RPMI8226 (cell line): ENCODE data around the gene LRRC26.
"Not testable (repeated sequence)": the region's sequence is repeated elsewhere in the genome, so short reads cannot be mapped to it uniquely, and the experiment has no call there.

Experiments
- DNase-seq: peaks from one replicate; pipeline ENCODE4 v3.0.0-alpha.2; 2015

Gene LRRC26

DNA sequence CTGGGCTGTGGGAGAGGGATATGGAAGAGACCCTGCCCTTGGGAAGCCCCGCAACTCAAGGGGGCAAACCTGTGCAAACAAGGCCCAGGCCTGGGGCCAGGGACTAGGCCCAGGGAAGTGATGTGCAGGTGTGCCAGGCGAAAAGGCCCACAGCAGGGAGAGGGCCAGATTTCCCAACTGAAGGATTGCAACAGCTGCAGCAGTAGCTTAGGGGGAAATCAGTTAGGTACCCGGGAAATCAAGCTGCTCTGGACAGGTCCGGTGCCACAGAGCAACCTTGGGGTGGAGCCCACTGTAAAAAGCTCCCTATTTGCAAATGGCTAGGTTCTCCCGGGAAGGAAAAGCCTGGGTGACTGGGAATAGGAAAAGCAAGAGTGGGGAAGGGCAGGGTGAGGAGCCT is 20.5 kb downstream of the LRRC26 start:
- DNase-seq = peak; percentile 32

GRCh38 chr9:137148661-137149060 is 21.2 kb downstream of the LRRC26 start:
- DNase-seq = no peak

DNA sequence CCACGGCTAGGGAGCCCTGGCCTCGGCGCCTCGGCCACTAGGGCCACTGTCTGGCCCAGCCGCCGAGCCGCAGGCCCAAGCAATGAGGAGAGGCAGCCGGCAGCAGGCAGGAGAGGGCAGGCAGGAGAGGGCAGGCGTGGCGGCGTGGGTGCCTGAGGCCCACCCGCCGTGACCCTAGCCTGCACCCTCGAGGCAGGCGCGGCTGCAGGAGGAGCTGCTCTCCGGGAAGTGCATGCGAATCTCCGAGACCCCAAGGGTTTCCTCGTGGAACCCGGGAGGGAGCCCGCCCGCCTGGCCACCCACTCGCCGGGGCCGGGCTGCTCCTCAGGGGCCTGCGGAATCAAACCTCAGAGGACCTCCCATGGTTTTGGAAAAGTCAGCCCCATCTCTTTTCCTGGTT is 21.6 kb downstream of the LRRC26 start:
- DNase-seq = no peak

DNA sequence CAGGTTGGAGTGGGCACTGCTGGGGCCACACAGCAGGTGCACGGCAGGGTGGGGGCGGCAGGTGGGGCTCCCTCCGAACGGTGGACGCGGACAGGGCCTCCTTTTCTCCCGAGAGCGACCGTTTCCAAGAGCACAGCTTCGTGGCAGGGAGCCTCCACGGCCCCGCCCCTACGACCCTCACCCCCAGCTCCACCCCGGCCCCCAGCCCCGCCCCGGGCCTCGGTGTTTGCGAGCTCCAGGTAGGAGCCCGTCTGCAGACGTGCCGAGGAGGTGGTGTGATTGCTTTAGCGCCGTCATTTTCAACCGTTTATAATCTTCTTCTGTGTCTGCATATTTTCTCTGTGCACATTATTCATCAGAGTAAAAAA is 22.1 kb downstream of the LRRC26 start:
- no peak for DNase-seq

GRCh38 chr9:137147091-137147792 is 22.6 kb downstream of the LRRC26 start:
- DNase-seq = no peak

DNA sequence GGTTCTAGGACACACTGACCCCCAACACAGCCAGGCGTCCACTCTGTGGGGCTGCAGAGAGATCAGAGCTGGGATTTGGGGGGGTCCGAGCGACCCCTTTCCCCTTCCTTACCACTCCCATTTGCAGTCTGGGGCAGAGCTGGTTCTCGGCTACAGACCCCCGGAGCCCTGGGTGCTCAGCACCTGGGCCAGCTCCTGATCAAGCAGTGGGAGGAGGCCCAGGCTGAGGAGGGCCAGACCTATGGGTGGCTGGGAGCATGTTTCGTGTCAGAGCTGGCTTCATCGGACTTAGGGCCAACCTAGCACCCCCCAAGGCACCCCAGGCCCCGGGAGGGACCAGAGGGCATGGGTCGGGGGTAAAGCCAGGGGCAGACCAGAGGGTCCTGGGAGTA is 23.3 kb downstream of the LRRC26 start:
- no peak for DNase-seq

DNA sequence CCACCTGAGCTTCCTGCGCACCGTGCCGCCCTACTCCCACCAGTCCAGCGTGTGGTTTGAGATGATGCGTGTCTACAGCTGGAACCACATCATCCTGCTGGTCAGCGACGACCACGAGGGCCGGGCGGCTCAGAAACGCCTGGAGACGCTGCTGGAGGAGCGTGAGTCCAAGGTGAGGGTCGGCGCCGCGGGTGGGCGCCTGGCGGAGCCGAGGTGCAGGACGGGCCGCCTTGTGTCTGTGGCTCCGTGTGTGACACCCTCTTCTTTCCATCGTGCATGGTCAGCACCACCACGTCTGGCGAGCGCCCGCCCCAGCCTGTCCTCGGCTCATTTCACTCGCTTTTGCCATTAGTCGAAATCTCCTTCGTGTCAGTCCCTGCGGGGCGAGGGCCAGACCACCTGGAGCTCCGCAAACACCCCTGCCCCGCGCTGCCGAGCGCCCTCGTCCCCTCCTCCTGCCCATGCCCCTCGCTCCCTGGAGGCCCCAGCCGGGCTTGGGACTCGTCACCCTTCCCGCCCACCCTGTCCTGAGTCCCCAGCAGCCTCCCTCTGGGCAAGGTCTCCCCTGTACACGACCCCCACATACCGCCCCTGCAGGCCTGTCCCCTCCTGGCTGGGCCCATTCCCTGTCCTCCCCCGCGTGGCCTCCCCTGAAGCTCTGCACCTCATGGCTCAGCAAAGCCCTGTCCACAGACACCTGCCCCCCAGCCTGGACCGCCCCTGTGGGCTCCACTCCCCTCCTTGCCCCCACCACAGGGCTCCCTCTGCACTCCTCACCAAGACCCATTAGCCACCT is 23.9 kb downstream of the LRRC26 start:
- peak; percentile 40 for DNase-seq

DNA sequence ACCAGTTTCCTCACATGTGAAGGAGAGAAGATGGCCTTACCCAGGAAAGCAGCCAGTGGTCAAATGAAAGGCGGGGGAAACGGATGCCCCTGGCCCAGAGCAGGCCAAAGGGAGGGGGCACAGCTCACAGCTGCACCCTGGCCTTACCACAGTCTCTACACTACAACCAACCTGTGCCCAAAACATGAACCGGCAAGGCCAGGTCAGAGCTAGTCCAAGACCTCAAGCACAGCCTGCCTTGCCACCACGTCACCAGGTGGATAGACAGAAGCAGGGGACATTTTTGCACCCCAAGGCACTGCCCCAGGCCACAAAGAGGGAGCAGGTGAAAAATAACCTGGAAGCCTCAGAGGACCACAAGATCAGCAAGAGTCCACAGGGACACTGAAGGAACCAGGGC is 26.4 kb downstream of the LRRC26 start:
- DNase-seq = no peak

DNA sequence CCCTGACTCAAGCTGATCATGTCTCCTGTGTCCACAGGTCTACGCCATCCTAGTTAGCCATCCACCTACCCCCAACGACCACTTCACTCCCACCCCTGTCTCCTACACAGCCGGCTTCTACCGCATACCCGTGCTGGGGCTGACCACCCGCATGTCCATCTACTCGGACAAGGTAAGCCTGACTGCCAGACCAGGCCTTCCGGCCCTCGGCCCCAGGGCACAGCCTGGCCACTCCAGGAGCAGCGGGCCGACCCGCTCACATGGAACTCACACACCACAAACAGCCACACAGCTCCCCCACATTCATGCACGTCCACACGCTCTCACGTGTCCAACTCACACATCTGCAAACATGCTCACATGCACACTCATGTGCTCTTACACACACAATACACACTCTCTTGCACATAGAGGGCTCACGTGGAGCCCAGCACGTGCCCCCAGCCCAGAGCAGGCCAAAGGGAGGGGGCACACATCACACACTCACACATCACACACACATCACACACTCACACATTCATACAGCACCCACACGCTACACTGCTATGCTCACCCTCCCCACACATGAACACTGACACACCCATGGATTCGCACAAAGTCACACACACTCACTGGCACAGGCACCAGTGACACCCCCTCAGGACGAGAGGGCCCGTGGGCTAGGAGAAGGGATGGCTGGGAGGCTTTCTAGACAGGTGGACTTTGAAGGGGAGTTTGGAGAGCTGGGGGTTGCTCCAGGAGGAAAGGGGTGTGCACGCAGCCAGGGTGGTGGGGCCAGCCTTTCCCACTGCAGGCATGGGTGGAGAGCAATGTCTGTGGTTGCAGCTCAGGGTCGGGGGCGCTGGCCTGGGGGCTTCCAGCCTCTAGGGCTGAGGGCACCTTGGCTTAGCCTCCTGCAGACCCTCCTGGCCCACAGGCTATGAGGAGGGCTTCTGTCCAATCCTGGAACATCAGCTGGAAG is 27.6 kb downstream of the LRRC26 start:
- DNase-seq = no peak

- DNase-seq = no peak
These were observed 28.6 kb downstream of the LRRC26 start for GRCh38 chr9:137141050-137141810.

GRCh38 chr9:137140151-137141012 is 29.5 kb downstream of the LRRC26 start:
- no peak for DNase-seq

- no peak for DNase-seq
These were observed 30.2 kb downstream of the LRRC26 start for GRCh38 chr9:137139468-137140150.

DNA sequence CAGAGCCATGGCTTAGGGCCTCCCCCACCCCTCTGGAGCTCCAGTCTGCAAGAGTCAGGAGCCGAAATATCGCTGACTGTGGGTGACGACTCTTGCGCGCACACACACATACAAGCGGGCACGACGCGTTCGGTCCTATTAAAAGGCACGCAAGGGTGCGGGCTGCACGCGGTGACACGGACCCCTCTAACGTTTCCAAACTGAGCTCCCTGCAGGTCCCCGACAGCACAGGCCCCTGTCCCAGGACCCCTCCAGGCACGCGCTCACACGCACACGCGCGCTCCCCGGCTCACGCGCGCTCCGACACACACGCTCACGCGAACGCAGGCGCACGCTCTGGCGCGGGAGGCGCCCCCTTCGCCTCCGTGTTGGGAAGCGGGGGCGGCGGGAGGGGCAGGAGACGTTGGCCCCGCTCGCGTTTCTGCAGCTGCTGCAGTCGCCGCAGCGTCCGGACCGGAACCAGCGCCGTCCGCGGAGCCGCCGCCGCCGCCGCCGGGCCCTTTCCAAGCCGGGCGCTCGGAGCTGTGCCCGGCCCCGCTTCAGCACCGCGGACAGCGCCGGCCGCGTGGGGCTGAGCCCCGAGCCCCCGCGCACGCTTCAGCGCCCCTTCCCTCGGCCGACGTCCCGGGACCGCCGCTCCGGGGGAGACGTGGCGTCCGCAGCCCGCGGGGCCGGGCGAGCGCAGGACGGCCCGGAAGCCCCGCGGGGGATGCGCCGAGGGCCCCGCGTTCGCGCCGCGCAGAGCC is 31.0 kb downstream of the LRRC26 start, which contains the start of gene GRIN1:
GRIN1 (plus strand) TSS at position 433 of the 746 bp plus-strand sequence. CDS start 333 bp downstream, outside the sequence.
- no peak for DNase-seq

DNA sequence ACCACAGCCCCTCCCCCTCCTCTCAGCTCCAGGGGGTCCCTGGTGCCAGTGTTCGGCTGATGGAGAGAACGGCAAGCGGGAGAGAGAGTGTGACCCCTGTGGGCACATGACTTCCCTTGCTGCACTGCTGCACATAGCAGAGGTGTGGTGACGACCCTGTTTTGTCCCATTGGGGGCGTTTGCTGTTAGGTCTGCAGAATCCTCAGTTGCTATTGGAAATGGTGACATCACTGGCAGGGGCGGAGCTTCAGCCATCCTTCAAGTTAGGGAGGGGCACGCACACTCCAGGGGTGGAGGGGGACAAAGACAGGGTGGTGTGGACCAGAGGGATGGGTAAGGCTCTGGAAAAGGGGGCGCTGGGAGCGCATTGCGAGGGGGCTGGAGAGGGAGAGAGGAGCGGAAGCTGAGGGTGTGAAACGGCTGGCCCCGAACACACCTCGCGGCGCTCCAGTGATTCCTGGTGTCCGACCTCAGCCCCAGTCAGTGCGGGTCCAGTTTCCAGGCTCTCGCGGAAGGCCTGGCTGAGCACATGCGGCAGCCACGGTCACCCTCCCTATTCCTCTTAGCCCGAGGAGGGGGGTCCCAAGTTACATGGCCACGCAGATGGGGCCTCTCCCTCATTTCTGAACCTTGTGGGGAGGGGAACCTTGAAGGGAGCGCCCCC is 31.7 kb downstream of the LRRC26 start:
- no peak for DNase-seq

- peak; percentile 27 for DNase-seq
These were observed 32.8 kb downstream of the LRRC26 start for GRCh38 chr9:137136881-137137607.

DNA sequence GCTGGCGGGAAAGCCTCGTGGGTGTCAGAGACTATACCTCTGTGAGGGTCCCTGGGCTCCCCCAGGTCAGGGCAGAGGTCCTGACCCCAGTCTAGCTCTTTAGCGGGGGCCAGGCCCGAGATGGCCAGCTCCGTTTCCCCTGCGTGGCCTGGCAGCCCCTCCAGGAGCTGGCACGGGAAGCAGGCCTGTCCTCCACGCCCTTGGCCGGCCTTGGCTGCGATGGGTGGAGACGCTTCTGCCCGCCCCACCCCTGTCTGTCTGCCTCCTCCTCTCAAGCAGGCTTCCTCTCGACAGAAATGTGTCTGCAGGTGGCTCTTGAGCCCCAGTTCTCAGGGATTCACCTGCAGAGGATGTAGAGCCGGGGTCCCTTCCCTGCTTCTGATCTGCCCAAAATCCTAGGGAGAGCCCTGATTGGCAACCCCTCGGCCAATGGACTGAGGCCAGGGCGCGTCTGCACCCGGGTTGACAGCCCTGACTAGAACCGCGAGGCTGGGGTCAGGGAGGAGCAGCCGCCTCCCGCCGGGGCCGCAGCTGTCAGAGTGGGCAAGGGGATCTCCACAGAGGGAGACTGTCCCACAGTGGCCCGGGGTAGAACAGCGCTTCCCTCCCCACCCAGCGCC is 33.5 kb downstream of the LRRC26 start:
- peak; percentile 72 for DNase-seq

DNA sequence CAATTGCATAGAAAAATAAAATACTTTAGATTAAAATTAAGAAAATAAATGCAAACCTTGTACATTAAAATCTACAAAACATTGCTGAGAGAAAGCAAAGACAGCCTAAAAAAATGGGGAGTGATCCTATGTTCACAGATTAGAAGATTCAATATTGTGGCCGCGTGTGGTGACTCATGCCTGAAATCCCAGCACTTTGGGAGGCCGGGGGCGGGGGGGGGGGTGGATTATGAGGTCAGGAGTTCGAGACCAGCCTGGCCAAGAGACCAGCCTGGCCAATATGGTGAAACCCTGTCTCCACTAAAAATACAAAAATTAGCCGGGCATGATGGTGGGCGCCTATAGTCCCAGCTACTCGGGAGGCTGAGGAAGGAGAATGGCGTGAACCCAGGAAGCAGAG is 34.7 kb downstream of the LRRC26 start:
- not testable (repeated sequence) for DNase-seq

DNA sequence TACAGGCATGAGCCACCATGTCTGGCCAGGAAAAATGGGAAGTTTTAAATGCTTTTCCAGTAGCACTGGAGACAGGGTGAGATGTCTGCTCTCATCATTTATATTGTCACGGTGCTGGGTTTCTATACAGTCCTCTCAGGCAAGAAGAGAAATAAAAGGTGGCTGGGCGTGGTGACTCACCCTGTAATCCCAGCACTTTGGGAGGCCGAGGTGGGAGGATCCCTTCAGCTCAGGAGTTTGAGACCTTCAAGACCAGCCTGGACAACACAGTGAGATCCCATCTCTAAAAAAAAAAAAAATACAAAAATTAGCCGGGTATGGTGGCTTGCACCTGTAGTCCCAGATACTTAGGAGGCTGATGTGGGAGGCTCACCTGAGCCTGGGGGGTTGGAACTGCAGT is 35.7 kb downstream of the LRRC26 start:
- DNase-seq = no peak
